Body of pancreas (tissue), 4 donors: ENCODE measurements around the gene MED15.
"Not testable (repeated sequence)": the region's sequence is repeated elsewhere in the genome, so short reads cannot be mapped to it uniquely, and the experiment has no call there.

ENCODE experiments used
- CTCF ChIP-seq, 7 experiments: fragments of 450-650 bp in 4 of 7; fragments of 200-600 bp in 3 of 7; sonication (generic) in 3 of 7; IDR thresholded peaks; one replicate each; pipeline ENCODE4 v1.5.1; 2016 to 2019; ENCODE audit warnings: antibody characterized with exemption in 7 of 7
- POLR2A ChIP-seq, 3 donors: fragments of 450-650 bp; IDR thresholded peaks; one replicate each; pipeline ENCODE4 v1.6.1; 2016; ENCODE audit warnings: antibody characterized with exemption in 3 of 3, mild to moderate bottlenecking in 2 of 3

GRCh38 chr22:20538875-20539274, 31.5 kb downstream of the MED15 start:
- TF ChIP-seq POLR2A, CTCF (IDR thresholded peaks at IDR 0.05): not testable (repeated sequence)
